Endothelial cell (in vitro differentiated cells): ENCODE measurements around the gene NHLRC4. TPM values are rescaled to one million over a fixed set of nuclear protein-coding genes. Genes with fewer than 3 reads are reported as not detected.

Experiments
- DNase-seq: peaks from one replicate; pipeline ENCODE4 v3.0.0; 2021; ENCODE audit warnings: low spot score
- H3K27ac Mint-ChIP-seq: one replicate; pipeline ENCODE4 v1.8.0; 2021; ENCODE audit warnings: mixed read lengths, inconsistent platforms; ENCODE audit not compliant: unreplicated experiment
- H3K27me3 Mint-ChIP-seq: one replicate; pipeline ENCODE4 v1.8.0; 2021; ENCODE audit warnings: mild to moderate bottlenecking, moderate library complexity, mixed read lengths, inconsistent platforms; ENCODE audit not compliant: unreplicated experiment
- H3K36me3 Mint-ChIP-seq: one replicate; pipeline ENCODE4 v1.8.0; 2021; ENCODE audit warnings: mild to moderate bottlenecking, low read depth, mixed read lengths, inconsistent platforms; ENCODE audit not compliant: unreplicated experiment
- H3K4me1 Mint-ChIP-seq: one replicate; pipeline ENCODE4 v1.8.0; 2021; ENCODE audit warnings: mild to moderate bottlenecking, mixed read lengths, inconsistent platforms; ENCODE audit not compliant: unreplicated experiment
- H3K4me3 Mint-ChIP-seq: one replicate; pipeline ENCODE4 v1.8.0; 2021; ENCODE audit warnings: mild to moderate bottlenecking, mixed read lengths, inconsistent platforms; ENCODE audit not compliant: unreplicated experiment
- H3K9me3 Mint-ChIP-seq: one replicate; pipeline ENCODE4 v1.8.0; 2021; ENCODE audit warnings: mixed read lengths, inconsistent platforms; ENCODE audit not compliant: unreplicated experiment
- total RNA-seq: library from RNA; stranded (reverse); fragmentation: NEBNext Ultra II Directional; extraction: Animal tissue kit (Norgen Biotek cat#: 25700); gene quantifications from one replicate; pipeline ENCODE4 v1.2.1, GENCODE V29; 2021; ENCODE audit not compliant: unreplicated experiment
- TF ChIP-seq, protein P1 (sequence below): fragments of 200-600 bp; sonication (generic); IDR thresholded peaks from one replicate; pipeline ENCODE4 v1.5.0; 2021; ENCODE audit warnings: antibody characterized with exemption; ENCODE audit not compliant: unreplicated experiment

NHLRC4 gene
- total RNA-seq, 1 donor from 2014 or later: 0.69 TPM

DNA sequence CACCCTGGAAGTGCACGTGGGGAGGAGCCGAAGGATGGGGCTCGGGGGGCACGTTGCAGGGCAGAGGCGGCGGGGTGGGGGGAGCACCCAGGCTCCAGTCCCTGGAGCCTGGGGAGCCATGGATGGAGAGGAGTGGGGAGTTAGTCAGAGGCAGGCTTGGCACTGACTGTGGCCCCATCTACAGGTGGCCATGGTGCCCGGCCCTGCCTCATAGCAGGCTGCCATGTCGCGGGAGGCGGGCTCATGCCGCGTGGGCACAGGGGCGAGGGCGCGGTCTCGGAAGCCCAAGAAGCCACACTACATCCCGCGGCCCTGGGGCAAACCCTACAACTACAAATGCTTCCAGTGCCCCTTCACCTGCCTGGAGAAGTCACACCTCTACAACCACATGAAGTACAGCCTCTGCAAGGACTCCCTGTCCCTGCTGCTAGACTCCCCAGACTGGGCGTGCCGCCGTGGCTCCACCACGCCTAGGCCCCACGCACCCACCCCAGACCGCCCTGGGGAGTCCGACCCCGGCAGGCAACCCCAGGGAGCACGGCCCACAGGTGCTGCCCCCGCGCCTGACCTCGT lies 3.6 kb upstream of the NHLRC4 start:
- Mint-ChIP-seq H3K4me1 (no peaks in the 10 kb centered on the region), H3K4me3 (no peak overlapping the region), H3K9me3 (no peaks in the 10 kb centered on the region), H3K27ac (no peak overlapping the region), H3K36me3 (no peaks in the 10 kb centered on the region), H3K27me3 (no peaks in the 10 kb centered on the region)
- TF ChIP-seq, protein P1, sequence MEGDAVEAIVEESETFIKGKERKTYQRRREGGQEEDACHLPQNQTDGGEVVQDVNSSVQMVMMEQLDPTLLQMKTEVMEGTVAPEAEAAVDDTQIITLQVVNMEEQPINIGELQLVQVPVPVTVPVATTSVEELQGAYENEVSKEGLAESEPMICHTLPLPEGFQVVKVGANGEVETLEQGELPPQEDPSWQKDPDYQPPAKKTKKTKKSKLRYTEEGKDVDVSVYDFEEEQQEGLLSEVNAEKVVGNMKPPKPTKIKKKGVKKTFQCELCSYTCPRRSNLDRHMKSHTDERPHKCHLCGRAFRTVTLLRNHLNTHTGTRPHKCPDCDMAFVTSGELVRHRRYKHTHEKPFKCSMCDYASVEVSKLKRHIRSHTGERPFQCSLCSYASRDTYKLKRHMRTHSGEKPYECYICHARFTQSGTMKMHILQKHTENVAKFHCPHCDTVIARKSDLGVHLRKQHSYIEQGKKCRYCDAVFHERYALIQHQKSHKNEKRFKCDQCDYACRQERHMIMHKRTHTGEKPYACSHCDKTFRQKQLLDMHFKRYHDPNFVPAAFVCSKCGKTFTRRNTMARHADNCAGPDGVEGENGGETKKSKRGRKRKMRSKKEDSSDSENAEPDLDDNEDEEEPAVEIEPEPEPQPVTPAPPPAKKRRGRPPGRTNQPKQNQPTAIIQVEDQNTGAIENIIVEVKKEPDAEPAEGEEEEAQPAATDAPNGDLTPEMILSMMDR: no peak
- no peak for DNase-seq

DNA sequence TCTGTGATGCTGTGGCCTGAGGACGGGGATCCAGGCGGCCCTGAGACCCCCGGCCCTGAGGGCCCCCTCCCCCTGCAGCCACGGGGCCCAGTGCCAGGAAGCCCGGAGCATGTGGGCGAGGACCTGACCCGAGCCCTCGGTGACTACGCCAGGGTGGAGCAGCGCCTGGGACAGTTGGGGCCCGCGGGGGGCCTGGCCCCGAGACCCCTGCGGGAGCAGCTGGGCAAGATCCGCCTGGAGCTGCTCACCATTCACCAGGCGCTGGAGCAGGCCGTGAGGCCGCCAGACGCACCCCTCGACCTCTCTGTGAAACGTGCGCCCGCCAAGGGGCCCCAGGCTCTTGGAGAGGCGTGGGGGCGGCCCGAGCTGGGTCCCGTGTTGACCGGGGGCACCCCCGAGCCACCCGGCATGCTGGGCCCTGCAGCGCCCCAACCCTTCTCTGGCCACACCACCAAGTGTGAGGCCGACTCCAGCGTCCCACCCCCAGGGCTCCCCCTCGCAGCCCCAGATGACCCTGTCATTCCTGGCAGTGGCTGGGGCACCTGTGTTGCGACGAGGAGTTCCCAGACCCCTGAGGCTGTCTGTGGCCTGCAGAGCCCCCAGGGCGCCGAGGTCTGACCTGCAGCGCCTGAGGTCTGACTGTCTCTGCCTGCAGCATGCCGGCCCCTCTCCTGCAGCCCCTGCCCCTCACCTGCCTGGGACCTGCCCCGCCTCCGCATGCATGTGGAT lies 2.0 kb upstream of the NHLRC4 start:
- Mint-ChIP-seq H3K4me3 (no peak overlapping the region), H3K36me3 (no peaks in the 10 kb centered on the region), H3K27me3 (no peaks in the 10 kb centered on the region)

DNA sequence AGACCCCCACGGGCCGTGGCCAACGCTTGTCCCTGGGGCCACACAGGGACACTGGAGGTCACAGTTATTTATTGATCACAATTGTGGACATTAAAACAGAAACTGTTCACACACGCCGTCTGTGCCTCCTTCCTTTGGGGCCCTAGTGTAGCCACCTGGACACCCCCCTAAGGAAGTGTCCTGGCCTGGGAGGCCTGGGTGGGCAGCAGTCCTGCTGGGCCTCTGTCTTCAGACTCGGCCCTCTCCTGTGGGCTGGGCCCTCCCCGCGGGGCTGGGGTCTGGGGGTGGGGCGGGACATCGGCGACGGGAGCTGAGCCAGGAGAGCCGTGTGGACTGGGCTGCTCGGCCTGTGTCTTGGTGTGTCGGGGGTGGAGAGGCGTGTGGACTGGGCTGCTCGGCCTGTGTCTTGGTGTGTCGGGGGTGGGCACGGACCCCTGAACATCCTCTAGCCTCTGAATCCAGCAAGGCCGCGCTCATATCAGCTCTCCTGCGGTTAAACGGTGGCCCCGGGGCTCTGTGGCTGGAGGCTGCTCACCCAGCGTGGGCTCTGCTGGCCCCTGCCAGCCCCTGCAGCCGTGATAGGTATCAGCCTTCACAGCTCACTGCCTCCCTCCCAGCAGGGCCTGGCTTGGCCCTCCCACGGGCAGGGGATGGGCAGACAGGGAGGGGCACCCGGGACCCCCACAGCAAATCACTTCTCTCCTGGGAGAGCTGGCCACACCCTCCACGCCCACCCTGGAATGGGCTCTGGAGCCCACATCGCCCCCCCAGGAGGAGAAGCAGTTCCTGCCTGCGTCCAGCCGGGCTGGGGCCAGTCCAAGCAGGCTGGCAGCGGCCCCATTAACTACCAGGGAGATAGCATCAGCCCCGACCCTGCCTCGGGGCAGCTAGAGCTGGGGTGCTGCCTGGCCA lies 1.1 kb upstream of the NHLRC4 start:
- no peaks in the 10 kb centered on the region for H3K36me3 Mint-ChIP-seq
- peaks cover under 1% of the 10 kb centered on the region for H3K4me1 Mint-ChIP-seq
- H3K9me3 Mint-ChIP-seq: no peaks in the 10 kb centered on the region
- no peak overlapping the region for H3K4me3 Mint-ChIP-seq
- no peaks in the 10 kb centered on the region for H3K27me3 Mint-ChIP-seq
- no peak for DNase-seq
- TF ChIP-seq, protein P1: no peak
- H3K27ac Mint-ChIP-seq: no peak overlapping the region

More for the DNA sequence above, 2.0 kb upstream of the NHLRC4 start:
- Mint-ChIP-seq H3K9me3 (no peaks in the 10 kb centered on the region), H3K27ac (no peak overlapping the region), H3K4me1 (no peaks in the 10 kb centered on the region)
- TF ChIP-seq, protein P1: no peak
- DNase-seq: no peak

DNA sequence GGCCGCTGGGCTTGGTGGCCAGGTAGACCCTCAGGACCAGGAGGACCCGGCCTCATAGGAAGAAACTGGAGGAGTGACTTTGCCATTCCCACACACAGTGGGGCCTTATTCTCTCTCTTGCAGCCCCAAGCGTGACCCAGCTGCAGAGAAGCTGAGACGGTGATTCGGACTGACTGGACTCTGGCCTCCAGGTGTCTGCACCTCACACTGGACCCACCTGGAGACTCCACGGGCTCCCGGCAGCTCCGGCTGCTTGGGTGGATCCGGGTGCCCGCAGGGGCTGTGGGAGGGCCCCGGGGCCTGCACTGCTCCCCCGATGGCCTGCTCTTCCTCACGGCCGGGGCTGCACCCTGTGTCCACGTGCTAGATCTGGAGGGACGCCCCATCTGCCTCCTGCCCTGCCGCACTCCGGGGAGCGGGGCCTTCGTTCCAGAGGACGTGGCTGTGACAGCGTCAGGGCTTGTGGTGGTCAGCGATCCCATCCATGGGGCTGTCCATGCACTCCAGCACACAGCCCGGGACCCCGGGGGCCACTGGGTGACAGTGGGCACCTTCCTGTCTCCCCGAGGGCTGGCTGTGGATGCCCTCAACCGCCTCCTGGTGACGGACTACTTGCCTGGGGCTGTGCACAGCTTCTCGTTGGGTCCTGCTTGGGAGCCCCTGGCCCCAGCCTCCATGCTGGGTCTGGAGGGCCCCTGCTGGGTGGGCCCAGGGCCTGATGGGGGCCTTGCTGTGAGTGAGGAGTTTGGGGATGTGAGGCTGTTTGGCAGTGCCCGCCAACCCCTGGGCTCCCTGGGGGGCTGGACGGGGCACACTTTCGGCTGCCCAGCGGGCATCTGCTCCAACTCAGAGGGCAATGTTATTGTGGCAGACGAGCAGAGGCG lies 810 bp downstream of the NHLRC4 start:
- H3K27ac Mint-ChIP-seq: no peak overlapping the region
- no peaks in the 10 kb centered on the region for H3K36me3 Mint-ChIP-seq
- H3K27me3 Mint-ChIP-seq: peaks cover 4% of the 10 kb centered on the region
- H3K9me3 Mint-ChIP-seq: no peaks in the 10 kb centered on the region
- peaks cover 6% of the 10 kb centered on the region for H3K4me1 Mint-ChIP-seq
- H3K4me3 Mint-ChIP-seq: no peak overlapping the region
- no peak for DNase-seq
- TF ChIP-seq, protein P1: no peak
